GM18873 (cell line): ENCODE measurements around the gene ANKRD13A.
"Not testable (repeated sequence)": the region's sequence is repeated elsewhere in the genome, so short reads cannot be mapped to it uniquely, and the experiment has no call there.

Experiments used
- ATAC-seq: cut with Tn5 transposase; IDR thresholded peaks from one replicate; pipeline ENCODE4 v1.9.1; 2021; ENCODE audit warnings: mild to moderate bottlenecking, moderate library complexity, moderate number of reproducible peaks; ENCODE audit not compliant: unreplicated experiment, low FRiP score

Gene ANKRD13A

GRCh38 chr12:110005319-110005973, 6.2 kb downstream of the ANKRD13A start:
- ATAC-seq: no peak

GRCh38 chr12:110006115-110006514, 6.9 kb downstream of the ANKRD13A start:
- ATAC-seq: no peak

GRCh38 chr12:110007881-110008280, 8.7 kb downstream of the ANKRD13A start:
- no peak for ATAC-seq

- not testable (repeated sequence) for ATAC-seq
Measured at GRCh38 chr12:110008681-110009398, 9.6 kb downstream of the ANKRD13A start.

GRCh38 chr12:110010853-110011723, 11.9 kb downstream of the ANKRD13A start:
- no peak for ATAC-seq

- no peak for ATAC-seq
Measured at GRCh38 chr12:110012137-110012536, 12.9 kb downstream of the ANKRD13A start.

GRCh38 chr12:110012659-110013058, 13.4 kb downstream of the ANKRD13A start:
- no peak for ATAC-seq

- ATAC-seq: no peak
Measured at GRCh38 chr12:110015132-110015531, 15.9 kb downstream of the ANKRD13A start.

- no peak for ATAC-seq
Measured at GRCh38 chr12:110020956-110021355, 21.7 kb downstream of the ANKRD13A start.

GRCh38 chr12:110023059-110023980, 24.1 kb downstream of the ANKRD13A start:
- ATAC-seq: no peak

- ATAC-seq: no peak
Measured at GRCh38 chr12:110024051-110024450, 24.8 kb downstream of the ANKRD13A start.

- ATAC-seq: no peak
Measured at GRCh38 chr12:110028323-110028722, 29.1 kb downstream of the ANKRD13A start.

- no peak for ATAC-seq
Measured at GRCh38 chr12:110029290-110029815, 30.1 kb downstream of the ANKRD13A start.

GRCh38 chr12:110033888-110034287, 34.7 kb downstream of the ANKRD13A start:
- no peak for ATAC-seq

GRCh38 chr12:110035534-110036104, 36.4 kb downstream of the ANKRD13A start:
- no peak for ATAC-seq

- ATAC-seq: no peak
Measured at GRCh38 chr12:110037315-110037714, 38.1 kb downstream of the ANKRD13A start.

GRCh38 chr12:110038741-110039084, 39.5 kb downstream of the ANKRD13A start:
- ATAC-seq: no peak

GRCh38 chr12:110039085-110039807, 40.0 kb downstream of the ANKRD13A start:
- ATAC-seq: no peak

- no peak for ATAC-seq
Measured at GRCh38 chr12:110042264-110042663, 43.0 kb downstream of the ANKRD13A start.
